HepG2 (cell line): ENCODE results near the gene DNAJC7. TPM values are rescaled to one million over a fixed set of nuclear protein-coding genes. Genes with fewer than 3 reads are reported as not detected.

Experiments used
- ERF ChIP-seq: IDR thresholded peaks from 2 replicates; pipeline ENCODE4 v1.6.1; 2018; ENCODE audit warnings: missing biosample characterization, missing genetic modification reagents
- HIVEP1 ChIP-seq: sonication (generic); formaldehyde crosslinking; IDR thresholded peaks from 2 replicates; pipeline ENCODE4 v1.4.0; 2020; ENCODE audit warnings: mild to moderate bottlenecking, missing genetic modification reagents
- HNF4A ChIP-seq: sonication (generic); formaldehyde crosslinking; IDR thresholded peaks from 2 replicates; pipeline ENCODE4 v1.4.0; 2020; ENCODE audit warnings: missing genetic modification reagents
- MAZ ChIP-seq, 2 experiments: sonication (generic) in 1 of 2; formaldehyde crosslinking in 1 of 2; IDR thresholded peaks; 2 replicates each; pipeline versions ENCODE4 v1.5.0 to v1.6.1; 2012 to 2020; ENCODE audit warnings: low read depth in 2 of 2, mild to moderate bottlenecking in 2 of 2, borderline replicate concordance in 1 of 2, improper control_type of control experiment in 1 of 2, low read length in 1 of 2, missing genetic modification reagents in 1 of 2, moderate library complexity in 1 of 2
- MXI1 ChIP-seq: IDR thresholded peaks from 3 replicates; pipeline ENCODE4 v1.6.1; 2012; ENCODE audit warnings: low read depth, low read length, inconsistent platforms, borderline replicate concordance
- MYC ChIP-seq: sonication (generic); formaldehyde crosslinking; IDR thresholded peaks from 2 replicates; pipeline ENCODE4 v1.9.0; 2021; ENCODE audit warnings: missing genetic modification reagents, borderline replicate concordance
- NFKB2 ChIP-seq: sonication (generic); formaldehyde crosslinking; IDR thresholded peaks from 2 replicates; pipeline ENCODE4 v1.4.0; 2020; ENCODE audit warnings: missing genetic modification reagents, borderline replicate concordance
- POGZ ChIP-seq: sonication (generic); formaldehyde crosslinking; IDR thresholded peaks from 2 replicates; pipeline ENCODE4 v1.4.0; 2020; ENCODE audit warnings: mild to moderate bottlenecking, missing genetic modification reagents
- PRPF4 ChIP-seq: fragments of 200-400 bp; formaldehyde crosslinking; IDR thresholded peaks from 2 replicates; pipeline ENCODE4 v1.6.1; 2016; ENCODE audit warnings: low read length, low read depth; ENCODE audit not compliant: poor library complexity, severe bottlenecking
- PTBP1 ChIP-seq: fragments of 200-400 bp; formaldehyde crosslinking; IDR thresholded peaks from 2 replicates; pipeline ENCODE4 v1.6.1; 2018; ENCODE audit warnings: low read length, low read depth; ENCODE audit not compliant: poor library complexity, severe bottlenecking
- SAP130 ChIP-seq: IDR thresholded peaks from 2 replicates; pipeline ENCODE4 v1.6.1; 2016; ENCODE audit warnings: low read depth
- SMC3 ChIP-seq: IDR thresholded peaks from 2 replicates; pipeline ENCODE4 v1.6.1; 2011; ENCODE audit warnings: low read length, improper control_type of control experiment
- SUZ12 ChIP-seq: fragments of 150-350 bp; IDR thresholded peaks from 2 replicates; pipeline ENCODE4 v1.6.1; 2014; ENCODE audit warnings: low read depth, low read length
- TBX2 ChIP-seq: sonication (generic); formaldehyde crosslinking; IDR thresholded peaks from 2 replicates; pipeline ENCODE4 v1.5.0; 2020; ENCODE audit warnings: missing genetic modification reagents, mild to moderate bottlenecking, borderline replicate concordance
- XRCC5 ChIP-seq: fragments of 200-400 bp; formaldehyde crosslinking; optimal IDR thresholded peaks from 2 replicates; pipeline ENCODE3; 2017; ENCODE audit warnings: mild to moderate bottlenecking, low read length
- ZBTB21 ChIP-seq: sonication (generic); formaldehyde crosslinking; IDR thresholded peaks from 2 replicates; pipeline ENCODE4 v1.4.0; 2020; ENCODE audit warnings: missing genetic modification reagents
- ZBTB38 ChIP-seq: sonication (generic); formaldehyde crosslinking; IDR thresholded peaks from 2 replicates; pipeline ENCODE4 v1.5.1; 2020; ENCODE audit warnings: mild to moderate bottlenecking, missing genetic modification reagents
- ZFAT ChIP-seq: sonication (generic); formaldehyde crosslinking; conservative IDR thresholded peaks from 2 replicates; pipeline ENCODE4 v1.8.1; 2023; ENCODE audit warnings: missing genetic modification reagents, inconsistent platforms
- ZNF337 ChIP-seq: sonication (generic); formaldehyde crosslinking; IDR thresholded peaks from 2 replicates; pipeline ENCODE4 v1.5.1; 2020; ENCODE audit warnings: missing genetic modification reagents, low read depth, mild to moderate bottlenecking, borderline replicate concordance
- ZNF350 ChIP-seq: sonication (generic); formaldehyde crosslinking; IDR thresholded peaks from 2 replicates; pipeline ENCODE4 v1.4.0; 2020; ENCODE audit warnings: mild to moderate bottlenecking, low read depth, missing genetic modification reagents, borderline replicate concordance
- ZNF382 ChIP-seq: sonication (generic); formaldehyde crosslinking; IDR thresholded peaks from 2 replicates; pipeline ENCODE4 v1.5.0; 2020; ENCODE audit warnings: missing genetic modification reagents, mild to moderate bottlenecking, borderline replicate concordance
- ZNF431 ChIP-seq: sonication (generic); formaldehyde crosslinking; IDR thresholded peaks from 2 replicates; pipeline ENCODE4 v1.9.0; 2022; ENCODE audit warnings: missing genetic modification reagents, low read depth, mild to moderate bottlenecking, borderline replicate concordance
- ZNF567 ChIP-seq: sonication (generic); formaldehyde crosslinking; IDR thresholded peaks from 2 replicates; pipeline ENCODE4 v1.8.1; 2023; ENCODE audit warnings: mild to moderate bottlenecking, missing genetic modification reagents, borderline replicate concordance
- ZSCAN31 ChIP-seq: sonication (generic); formaldehyde crosslinking; IDR thresholded peaks from 2 replicates; pipeline ENCODE4 v1.5.0; 2020; ENCODE audit warnings: low read depth, mild to moderate bottlenecking, missing genetic modification reagents
- ZSCAN5A ChIP-seq: sonication (generic); formaldehyde crosslinking; IDR thresholded peaks from 2 replicates; pipeline ENCODE4 v1.8.0; 2022; ENCODE audit warnings: mild to moderate bottlenecking, missing genetic modification reagents, borderline replicate concordance
- polyA plus RNA-seq, 8 experiments: library from polyadenylated mRNA; depleted of rRNA in 3 of 8; stranded (reverse) in 7 of 8; unstranded in 1 of 8; fragments of >200 nt; fragmentation: Illumina TruSeq in 4 of 8; extraction: Trizol in 4 of 8; gene quantifications; 2 replicates each; pipeline versions ENCODE4 v1.2.1 to v1.2.3, GENCODE V29; 2011 to 2016; ENCODE audit warnings: low read depth in 4 of 8, missing spikeins in 1 of 8, mixed read lengths in 1 of 8; ENCODE audit not compliant: insufficient read depth in 1 of 8
- total RNA-seq, 5 experiments: library from RNA; depleted of rRNA; stranded (reverse); fragments of >200 nt; fragmentation: Illumina TruSeq; extraction: Trizol; gene quantifications; 2 replicates each; pipeline ENCODE4 v1.2.3, GENCODE V29; 2016; ENCODE audit warnings: low read depth in 1 of 5
- TF ChIP-seq, protein P1 (sequence below): sonication (generic); formaldehyde crosslinking; IDR thresholded peaks from 2 replicates; pipeline ENCODE4 v1.5.0; 2020; ENCODE audit warnings: mild to moderate bottlenecking, missing genetic modification reagents

DNAJC7 gene
- total and polyA plus RNA-seq, 2 of the 13 experiments (the other 11 are each of a cell fraction or from before 2014, with no cell fraction given), result 47.7 to 132 TPM

DNA sequence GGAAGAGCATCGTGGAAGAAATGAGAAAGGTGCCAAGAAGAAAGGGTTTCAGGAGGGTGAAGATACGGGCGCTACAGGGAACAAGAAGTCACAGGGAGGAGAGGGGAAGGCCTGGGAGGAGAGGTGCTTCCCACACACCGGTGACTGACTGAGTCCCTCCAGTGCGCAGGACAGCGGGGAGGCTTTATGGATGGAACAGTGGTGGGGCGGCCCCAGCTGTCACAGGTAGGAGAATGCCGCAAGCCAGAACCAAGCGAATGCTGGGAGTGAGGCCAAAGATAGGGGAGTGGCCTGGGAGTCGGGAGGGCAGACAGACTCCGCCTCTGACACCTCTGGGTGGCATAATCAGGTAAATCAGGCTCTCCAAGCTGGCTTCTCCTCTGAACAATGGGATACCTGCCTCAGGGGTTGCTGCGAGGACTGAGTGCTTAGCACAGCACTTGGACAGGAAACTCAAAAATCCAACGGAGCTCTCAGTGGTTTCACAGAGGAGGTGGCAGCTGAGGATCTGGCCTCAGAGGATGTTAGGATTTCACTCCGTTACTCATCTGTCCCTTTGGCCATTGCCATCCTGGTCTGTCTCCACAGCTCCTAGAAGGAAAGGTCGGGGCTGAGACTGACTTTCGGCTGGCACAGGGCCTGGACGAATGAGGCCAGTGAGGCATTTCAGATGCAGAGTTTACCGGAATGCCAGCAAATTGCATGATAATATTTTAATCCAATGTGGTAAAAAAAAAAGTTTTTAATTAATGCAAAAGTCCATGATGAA, 51.4 kb downstream of the DNAJC7 start (continued):
- TF ChIP-seq ZSCAN5A (no peak), XRCC5 (peak; percentile 82), SAP130 (CRISPR knock-in tag) (peak; percentile 87), PRPF4 (no peak), ZBTB38 (CRISPR knock-in tag) (peak; percentile 68), HIVEP1 (CRISPR knock-in tag) (0 out of 2 replicates have a peak, but pooled peaks have one; percentile 59), SUZ12 (no peak), MAZ (IDR thresholded peaks at IDR 0.05; ENCODE audit: borderline replicate concordance, low read depth, low read length) (no peak; the same call in 1 of the 2 replicates), MAZ (CRISPR knock-in tag; IDR thresholded peaks at IDR 0.05; ENCODE audit: low read depth) (0 out of 2 replicates have a peak, but pooled peaks have one; percentile 57), MYC (no peak; the same call in 1 of the 2 replicates), POGZ (CRISPR knock-in tag) (no peak), ZNF567 (CRISPR knock-in tag) (0 out of 2 replicates have a peak, but pooled peaks have one; percentile 16), ZNF382 (CRISPR knock-in tag) (no peak), HNF4A (no peak), TBX2 (CRISPR knock-in tag) (peak; percentile 89), ZNF350 (CRISPR knock-in tag) (peak; percentile 15; the same call in 1 of the 2 replicates), ZNF431 (CRISPR knock-in tag) (0 out of 2 replicates have a peak, but pooled peaks have one; percentile 30), SMC3 (no peak), ZBTB21 (CRISPR knock-in tag) (no peak), ZNF337 (no peak), ZFAT (CRISPR knock-in tag) (no peak), MXI1 (peak; percentile 72; the same call in 1 of the 3 replicates), PTBP1 (no peak), ZSCAN31 (CRISPR knock-in tag) (peak; percentile 56; the same call in 1 of the 2 replicates), ERF (0 out of 2 replicates have a peak, but pooled peaks have one; percentile 44), NFKB2 (CRISPR knock-in tag) (0 out of 2 replicates have a peak, but pooled peaks have one; percentile 50)
- TF ChIP-seq, protein P1, sequence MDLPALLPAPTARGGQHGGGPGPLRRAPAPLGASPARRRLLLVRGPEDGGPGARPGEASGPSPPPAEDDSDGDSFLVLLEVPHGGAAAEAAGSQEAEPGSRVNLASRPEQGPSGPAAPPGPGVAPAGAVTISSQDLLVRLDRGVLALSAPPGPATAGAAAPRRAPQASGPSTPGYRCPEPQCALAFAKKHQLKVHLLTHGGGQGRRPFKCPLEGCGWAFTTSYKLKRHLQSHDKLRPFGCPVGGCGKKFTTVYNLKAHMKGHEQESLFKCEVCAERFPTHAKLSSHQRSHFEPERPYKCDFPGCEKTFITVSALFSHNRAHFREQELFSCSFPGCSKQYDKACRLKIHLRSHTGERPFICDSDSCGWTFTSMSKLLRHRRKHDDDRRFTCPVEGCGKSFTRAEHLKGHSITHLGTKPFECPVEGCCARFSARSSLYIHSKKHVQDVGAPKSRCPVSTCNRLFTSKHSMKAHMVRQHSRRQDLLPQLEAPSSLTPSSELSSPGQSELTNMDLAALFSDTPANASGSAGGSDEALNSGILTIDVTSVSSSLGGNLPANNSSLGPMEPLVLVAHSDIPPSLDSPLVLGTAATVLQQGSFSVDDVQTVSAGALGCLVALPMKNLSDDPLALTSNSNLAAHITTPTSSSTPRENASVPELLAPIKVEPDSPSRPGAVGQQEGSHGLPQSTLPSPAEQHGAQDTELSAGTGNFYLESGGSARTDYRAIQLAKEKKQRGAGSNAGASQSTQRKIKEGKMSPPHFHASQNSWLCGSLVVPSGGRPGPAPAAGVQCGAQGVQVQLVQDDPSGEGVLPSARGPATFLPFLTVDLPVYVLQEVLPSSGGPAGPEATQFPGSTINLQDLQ (CRISPR knock-in tag), result no peak
